Stimulated activated CD8-positive, alpha-beta memory T cell treated with anti-CD3 and anti-CD28 coated beads, Interleukin-12 subunit alpha, Interleukin-12 subunit beta, amount 100 ng/mL, for 1 hour (primary cell): ENCODE results near the gene RPA3.

ENCODE experiments used
- DNase-seq: peaks from one replicate; pipeline ENCODE4 v3.0.0-alpha.2; 2020; ENCODE audit warnings: low read depth

RPA3 gene

DNA sequence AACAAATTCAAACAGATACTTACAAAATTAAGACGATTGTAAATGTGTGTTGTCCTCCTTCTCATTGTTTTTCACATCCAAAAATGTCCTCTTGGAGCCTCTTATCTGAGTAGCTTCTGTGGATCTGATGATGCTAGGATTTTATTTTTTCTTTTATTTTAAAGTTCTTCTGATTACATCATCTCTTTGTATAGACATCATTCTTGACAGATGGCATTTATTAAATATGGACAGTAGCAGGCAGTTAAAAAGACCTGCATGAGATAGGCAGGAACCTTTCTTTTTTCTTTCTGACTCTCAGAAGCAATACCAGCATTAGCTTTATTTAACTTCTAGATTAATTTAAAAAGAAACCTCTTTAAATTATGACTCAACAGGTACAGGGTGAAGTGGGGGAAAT lies at the start of gene RPA3:
TSS of gene RPA3 (minus strand) at position 116 of the 400 bp plus-strand sequence. CDS start 78,189 bp downstream, outside the sequence.
- DNase-seq: no peak

DNA sequence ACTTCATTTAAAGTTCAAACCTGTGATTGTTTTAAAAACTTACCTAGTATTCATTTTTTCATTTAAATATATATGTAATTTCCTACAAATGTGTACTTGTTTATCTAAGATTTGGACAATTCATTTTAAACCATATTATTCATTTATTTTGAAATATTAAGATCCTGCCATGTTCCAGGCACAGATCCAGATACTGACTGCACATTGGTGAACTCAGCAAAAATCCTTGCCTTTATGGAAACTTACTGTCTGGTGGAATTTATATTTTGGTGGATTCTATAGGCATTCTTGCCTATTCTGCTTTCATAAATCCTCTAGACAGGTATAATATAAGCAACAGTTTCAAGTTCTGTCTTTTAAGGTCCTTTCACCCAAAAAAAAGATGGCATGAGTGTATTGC lies 48.3 kb upstream of the RPA3 start:
- no peak for DNase-seq

DNA sequence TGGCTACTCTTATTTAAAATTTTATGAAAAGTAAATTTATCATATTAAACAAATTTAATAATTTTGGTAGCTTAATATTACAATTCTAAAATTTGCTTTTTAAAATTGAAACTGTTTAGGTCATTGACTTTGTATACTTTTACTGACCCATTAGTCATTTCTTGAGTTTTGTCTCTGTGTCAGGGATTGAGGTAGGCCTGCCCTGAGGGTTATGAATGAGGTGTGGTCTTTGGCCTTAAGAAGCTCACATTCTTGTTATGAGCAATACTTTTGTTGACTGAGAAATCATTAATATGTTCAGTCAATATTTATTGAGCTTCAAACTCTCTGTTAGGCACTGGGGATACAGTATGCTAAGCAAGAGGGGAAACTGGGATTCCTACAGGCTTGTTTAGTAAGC lies 47.0 kb upstream of the RPA3 start:
- no peak for DNase-seq

DNA sequence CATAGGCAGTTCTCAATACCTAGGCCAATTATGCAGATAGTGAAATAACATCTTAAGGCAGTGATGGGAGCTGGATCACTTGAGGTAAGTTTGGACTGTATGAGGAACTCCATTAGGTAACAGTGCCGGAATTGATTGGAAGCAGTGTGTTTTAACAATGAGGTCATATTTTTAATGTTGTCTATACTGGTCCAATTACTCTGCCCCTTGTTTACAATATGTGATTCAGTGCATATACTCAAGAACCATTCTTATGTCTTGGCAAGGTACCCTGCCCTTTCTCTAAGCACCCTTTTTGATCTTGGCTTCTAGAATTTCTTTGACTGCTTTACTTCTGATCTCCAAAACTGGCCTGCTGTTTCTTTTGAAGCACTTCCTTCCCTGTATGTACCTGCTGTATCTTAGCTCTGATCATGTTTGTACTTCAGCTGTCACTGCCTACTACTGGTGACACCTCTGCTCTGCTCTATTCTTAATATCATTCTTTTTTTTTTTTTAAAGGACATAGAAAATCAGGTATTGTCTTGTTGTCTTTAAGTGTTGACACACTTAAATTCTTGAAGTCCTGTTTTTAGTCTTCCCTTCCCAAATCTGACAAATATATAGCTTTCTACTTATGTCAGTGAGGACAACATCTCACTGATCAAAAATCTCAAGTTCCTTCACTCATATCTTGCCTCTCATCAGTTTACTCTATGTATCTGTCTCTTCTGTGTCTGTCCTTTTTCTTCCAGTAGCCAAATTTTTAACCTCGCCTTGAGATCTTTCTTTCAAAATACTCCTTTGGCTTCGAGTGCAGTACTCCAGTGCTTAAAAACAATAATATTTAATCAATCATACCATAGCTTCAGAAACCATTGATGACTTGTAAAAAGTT lies 46.4 kb upstream of the RPA3 start:
- DNase-seq: no peak

DNA sequence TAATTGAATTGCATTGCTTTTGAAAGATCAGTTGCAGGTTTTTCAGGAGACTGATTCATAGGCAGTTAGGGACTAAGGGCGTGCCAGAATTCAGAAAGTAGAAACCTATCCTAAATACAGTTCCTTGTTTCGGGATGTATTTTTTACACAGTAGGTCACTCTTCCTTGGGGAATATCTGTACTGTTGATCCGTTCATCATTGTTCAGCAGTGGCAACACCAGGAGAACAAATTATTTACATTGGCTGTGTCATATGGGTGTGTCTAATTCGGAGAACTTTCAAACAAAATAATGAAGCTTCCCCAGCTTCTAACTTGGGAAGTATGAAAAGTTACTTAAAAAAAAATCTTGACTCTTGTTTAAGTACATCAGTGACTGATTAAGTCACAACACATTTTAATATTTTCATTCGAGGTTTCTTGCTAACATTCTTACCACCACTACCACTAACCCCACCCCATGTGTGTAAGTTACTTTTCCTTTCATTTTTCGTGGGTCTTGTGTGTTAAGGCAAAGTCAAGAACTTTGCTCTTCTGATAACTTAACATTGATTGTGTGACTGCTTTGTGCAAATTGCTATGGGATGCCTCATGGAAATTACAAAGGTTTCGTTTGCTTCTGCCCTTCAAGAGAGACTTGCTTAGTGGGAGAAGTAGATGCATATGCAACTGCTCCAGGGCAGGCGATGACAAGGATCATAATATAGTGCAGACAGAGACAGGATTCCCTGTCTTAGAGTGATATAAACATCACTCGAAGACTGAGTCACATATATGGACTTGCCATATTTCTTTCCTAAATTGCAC lies 43.8 kb upstream of the RPA3 start:
- no peak for DNase-seq

DNA sequence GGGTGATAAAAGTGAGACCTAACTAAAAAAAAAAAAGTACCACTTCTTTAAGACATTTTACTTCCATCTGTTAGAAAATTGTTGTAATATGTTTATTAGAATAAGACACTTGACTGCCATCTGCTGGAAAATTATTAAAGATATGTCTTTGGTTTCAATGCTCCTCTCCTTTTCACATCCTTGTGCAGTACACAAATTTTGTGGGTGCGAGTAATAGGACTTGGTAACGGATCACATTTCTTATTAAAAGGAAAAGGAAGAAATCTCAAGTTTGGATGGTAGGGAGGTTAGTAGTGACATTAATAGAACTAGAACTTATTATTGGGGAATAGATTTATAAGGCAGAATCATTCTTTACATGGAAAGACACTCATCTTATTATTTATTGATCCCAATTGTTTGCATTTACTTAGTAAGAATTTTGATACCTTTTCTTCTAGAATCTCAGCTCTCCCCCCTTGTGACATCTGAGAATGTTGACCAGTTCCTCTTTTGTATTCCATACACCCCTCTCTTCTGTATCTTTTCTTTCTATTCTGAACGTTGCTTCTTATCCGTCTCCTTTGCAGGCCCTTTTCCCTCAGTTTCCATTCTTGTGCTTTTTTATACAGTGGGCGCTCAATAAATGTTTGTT lies 43.0 kb upstream of the RPA3 start:
- no peak for DNase-seq

DNA sequence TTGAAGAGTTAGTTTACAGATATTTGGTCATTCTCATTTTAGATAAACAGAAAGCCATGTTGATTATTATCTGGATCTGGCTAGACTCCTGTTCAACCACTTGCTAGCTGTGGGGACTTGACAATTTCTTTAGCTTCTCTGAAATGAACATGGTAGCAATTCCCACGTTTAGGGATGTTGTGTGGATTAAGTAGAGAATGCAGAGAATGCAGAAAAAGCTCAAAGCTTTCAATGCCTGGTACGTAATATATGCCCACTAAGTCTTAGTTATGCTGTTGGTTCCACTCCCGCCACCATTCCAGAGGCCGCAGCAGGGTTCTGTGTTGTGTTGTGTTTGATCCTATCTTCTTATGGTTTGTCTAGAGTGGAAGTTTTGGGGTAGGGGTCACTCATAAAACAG lies 39.2 kb upstream of the RPA3 start:
- no peak for DNase-seq

DNA sequence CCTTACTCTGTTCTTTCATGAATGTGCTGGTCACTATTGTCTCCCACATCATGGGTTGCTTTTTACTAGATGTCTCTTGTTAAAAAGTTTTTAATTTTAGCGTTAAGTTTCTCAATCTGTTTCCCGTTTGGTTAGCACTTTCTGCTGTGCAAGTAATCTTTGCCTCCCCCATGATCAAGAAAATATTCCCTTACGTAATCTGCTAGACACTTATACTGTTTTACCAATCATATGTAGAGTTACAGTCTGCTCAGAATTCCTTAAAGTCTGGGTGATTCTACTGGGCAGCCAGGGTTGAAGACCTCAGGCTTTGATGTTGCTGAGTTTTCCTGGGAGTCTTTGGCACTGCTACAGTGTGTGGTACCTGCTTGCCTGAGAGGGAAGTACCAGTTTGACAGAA lies 38.2 kb upstream of the RPA3 start:
- no peak for DNase-seq

DNA sequence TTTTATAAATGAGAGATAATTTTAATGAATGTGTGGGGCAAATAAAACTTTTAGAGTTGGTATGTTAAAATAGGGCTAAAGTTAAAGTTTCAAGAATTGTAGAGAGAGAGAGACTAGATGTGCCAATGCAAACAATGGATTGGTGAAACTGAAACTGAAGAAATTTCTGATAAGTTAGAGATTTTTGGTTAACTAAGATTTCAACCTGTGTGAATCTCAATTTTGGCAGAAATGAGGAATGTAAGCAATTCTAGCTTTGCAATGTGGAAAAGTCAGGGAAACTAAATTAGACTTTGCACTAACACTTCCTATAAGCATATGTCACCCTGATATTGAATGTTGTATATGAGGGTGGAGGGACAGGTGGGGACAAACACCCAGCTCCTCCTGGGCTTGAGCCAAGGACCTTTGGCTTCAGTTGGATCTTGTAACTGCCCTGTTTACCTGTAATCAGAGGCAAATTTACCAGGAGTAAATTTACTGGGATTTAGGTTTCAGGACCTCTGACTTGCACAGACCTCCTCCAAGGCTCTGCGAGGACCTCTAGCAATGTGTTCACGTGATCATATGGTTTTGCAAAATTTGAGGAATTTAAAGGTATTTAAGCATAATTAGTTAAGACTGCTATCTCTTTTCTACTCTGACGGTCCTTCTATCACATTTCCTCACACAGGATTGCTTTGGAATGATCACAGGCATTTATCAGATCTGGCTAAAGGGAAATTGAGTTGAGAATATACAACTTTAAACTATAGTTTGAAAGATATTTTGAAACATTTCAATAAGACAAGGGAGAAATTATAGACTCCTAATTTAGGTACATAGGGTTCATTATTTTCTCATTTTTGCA lies 33.1 kb upstream of the RPA3 start:
- no peak for DNase-seq

DNA sequence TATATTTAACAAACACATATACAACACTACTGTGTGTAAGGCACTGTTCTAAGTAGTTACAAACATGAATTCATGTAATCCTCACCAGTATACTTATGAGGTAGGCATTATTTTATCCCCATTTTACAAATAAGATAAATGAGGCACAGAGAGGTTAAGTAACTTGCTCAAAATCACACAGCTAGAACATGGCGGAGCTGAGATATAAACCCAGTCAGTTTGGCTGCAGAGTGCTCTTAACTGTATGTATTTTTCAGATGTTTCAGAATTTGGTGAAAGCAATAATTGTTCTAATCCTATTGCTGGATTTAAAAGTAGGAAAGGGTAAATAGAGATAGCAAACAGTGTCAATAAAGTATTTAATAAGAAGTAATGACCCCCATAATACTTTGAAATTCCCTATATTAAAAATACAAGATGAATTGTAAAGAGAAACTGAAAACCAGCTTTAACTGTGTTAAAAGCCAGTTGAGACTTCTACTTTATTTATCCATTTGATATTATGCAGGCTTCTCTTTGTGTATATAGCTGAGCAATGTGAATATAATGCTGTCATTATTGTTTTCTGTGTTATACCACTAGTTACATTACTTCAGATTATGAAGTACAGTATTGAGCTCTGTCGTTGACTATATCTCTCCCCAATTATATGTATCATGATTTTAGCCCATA lies 32.3 kb upstream of the RPA3 start:
- no peak for DNase-seq

DNA sequence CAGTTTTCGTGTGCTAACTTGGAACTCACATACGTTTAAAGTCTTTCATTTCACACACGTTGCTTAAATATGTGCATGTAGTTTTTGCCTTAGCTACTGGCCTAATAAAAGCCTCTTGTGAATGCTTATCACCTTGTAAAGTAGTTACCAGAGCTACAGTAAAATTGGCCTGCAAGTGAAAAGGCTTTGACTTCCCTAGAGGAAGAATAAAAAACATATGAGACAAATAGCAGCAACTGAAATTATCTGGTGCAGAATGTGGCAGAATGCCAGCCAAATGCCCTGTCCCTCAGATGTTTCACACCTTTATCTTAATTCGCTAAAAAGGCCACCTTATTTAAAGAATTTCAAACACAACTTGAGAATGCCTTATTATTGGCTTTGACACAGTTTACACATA lies 28.1 kb upstream of the RPA3 start:
- no peak for DNase-seq

DNA sequence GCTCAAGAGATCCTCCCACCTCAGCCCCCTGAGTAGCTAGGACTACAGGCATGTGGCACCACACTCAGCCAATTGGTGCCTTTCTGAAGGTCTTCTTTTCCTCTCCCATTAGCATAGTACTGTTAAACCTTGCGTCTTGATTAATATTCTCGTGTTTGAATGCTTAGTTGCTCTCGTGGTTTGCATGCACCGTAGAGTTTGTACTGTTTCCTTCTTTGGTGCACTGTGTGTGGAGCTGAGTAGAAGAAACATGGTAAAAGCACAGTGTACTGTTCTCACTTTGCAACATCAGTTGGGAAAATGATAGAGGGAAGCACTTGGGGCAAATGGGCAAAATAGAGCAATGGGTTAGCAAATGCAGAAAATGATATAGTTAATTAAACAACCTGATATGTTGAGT lies 27.6 kb upstream of the RPA3 start:
- DNase-seq: no peak

DNA sequence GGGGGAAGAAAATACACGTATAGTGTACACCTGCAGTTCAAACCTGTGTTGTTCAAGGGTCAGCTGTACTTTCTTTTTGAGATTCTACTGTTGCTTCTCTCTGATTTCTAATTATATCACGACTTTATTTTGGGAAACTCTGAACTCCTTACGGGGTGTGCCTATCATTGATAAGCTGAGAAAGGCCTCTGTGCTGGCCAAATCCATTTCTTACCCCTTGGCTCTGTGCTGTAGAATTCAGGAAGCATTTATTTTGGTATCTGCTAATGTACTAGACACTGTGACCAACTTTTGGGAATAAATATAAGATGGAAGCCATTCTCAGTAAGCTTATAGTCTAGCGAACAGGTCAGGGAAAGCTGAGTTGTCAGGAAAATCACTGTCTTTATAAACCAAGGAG lies 26.9 kb upstream of the RPA3 start:
- DNase-seq: no peak

DNA sequence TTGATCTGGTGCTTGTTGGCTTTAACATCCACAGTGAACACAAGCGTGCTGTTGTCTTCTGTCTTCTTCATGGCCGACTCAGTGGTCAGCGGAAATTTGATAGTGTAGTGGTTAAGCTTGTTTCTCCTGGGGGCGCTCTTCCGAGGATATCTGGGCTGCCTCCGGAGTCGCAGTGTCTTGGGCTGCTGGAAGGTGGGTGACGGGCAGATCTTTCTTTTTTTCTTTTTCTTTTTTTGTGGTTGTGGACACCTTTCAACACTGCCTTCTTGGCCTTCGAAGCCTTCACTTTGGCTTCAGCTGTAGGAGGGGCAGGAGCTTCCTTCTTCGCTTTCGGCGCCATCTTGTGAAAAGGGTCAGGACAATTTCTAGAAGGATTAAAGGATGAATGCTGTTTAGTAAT lies 23.8 kb upstream of the RPA3 start:
- DNase-seq: no peak

DNA sequence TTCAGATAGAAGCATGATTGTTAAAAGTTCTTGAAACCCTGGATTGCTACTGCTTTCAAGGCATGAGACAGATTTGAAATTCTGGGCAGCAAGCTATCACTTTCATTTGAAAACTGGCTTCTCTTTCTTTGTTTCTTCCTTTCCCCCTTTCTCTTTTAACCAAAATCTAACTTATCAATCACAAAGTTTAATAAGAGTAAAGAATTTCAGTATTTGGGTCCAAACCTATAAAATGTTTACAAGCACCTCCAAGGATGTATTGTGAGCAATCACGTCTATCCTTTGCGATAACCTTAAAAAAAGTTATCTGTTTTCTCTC lies 21.6 kb upstream of the RPA3 start:
- DNase-seq: no peak

DNA sequence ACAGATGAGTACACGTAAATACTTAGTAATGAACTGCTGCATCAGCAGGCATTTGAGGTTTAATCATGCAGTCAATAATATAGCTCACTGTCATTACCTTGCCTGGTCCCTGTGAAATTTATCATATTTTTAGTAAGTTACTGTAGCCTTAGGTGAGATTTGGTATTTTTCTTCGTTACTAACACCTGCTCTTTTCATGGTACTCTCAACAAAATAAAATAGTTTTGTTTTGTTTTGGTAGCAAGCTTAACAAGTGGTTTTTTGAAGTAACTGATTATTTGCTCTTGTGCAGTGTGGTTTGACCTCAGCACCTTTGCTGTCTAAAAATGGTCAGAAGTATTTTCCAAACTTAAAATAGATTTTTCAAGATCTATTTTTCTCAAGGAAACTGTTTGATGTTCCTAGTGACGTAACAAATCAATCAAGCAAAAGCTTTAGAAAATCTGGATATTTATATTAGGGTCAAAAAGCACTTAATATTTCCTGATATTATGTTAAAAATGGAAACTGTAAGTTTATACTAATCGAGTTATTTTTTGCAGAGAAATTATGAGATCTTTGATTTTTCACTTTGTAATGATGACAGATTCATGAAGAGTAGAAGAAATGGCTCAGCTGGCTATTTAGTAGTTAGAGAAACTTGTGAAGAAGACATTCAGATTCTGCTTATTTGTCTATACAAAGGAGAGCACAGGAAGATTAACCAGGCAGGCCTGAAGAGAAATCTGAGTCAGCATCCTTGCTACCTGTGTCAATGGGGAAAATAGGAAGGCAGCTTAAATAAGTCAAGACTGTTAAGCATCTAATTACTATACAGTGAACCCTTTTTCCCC lies 21.0 kb upstream of the RPA3 start:
- DNase-seq: no peak

DNA sequence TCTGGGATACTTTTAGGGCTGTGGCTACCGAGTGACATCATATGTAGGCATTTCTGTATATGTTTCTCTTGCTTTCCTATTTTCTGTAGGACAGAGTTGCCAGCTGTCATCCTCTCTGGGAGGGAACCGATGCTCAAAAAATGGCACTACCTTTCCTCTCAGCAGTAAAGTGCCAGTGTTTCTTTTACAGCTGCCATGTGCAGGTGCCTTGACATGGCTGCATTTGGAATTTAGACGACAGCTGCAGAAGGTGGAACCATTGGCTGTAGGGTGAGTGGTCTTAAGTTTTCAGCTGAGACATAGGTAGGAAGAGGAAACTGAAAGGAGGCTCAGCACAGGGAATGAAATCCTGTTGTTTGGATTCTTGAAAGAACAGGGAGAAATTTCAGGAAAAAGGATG lies 20.2 kb upstream of the RPA3 start:
- no peak for DNase-seq

DNA sequence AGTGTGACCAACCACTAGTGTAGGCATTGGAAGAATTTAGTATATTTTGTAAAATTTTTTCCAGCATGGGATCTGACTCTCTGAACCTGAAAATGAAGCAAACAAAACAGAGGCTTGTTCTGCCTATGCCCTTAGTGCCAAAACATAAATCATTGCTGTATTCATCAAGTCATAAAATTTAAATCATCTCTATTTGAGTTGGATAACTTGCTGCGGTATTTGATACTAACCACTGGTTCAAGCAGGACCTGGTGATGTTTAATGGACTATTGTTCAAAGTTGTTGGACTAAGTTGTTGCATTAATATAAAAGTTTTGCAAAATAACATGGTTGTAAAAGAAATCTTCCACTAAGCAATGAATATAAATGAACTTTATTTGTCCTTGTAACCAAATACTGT lies 19.8 kb upstream of the RPA3 start:
- DNase-seq: no peak

DNA sequence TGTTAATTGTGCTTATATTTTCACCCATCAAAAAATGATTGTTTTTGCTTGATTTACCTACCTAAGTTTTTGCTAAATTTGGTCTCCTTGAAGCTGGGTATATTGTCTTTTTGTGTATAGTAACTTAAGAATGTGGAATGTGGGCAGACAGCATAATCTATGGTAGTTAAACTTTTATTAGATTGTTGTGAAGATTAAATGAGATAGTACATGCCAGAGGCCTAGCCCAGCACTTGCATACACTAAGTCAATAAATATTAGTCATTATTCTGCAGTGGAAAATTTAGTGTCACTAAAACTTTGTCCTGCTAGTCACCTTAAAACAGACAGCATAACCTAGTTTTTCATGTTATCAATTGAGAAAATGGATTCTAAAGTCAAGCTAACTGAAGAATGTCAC lies 19.3 kb upstream of the RPA3 start:
- no peak for DNase-seq

DNA sequence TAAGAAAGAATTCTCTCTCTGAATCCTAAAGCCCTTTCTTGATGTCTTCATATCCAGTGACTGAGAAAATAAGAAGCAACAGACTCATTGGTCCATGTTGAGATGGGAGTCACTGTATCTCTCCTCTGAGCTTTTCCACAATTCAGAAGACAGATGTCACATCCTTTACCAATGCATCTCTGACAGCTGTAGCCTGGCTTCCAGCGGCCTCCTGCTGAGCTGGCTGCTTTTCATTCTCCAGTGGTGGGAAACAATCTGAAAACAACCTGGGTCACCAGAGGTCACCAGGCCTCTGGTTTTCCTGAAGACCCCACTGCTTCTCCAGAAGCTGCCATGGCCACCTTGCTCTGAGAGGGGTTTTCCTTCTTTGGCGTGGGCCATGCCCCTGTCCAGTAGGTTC lies 18.3 kb upstream of the RPA3 start:
- no peak for DNase-seq
